Dermis microvascular lymphatic vessel endothelial cell (primary cell): ENCODE results near the gene TFDP1. TPM values are rescaled to one million over a fixed set of nuclear protein-coding genes. Genes with fewer than 3 reads are reported as not detected.
"Not testable (repeated sequence)": the region's sequence is repeated elsewhere in the genome, so short reads cannot be mapped to it uniquely, and the experiment has no call there.

Experiments
- DNase-seq, 2 donors: peaks; one replicate each; pipeline versions ENCODE4 v3.0.0 to v3.0.0-alpha.2; 2010; ENCODE audit warnings: low read depth in 2 of 2
- total RNA-seq: library from RNA; depleted of rRNA; stranded (reverse); fragments of >200 nt; gene quantifications from 2 replicates; pipeline ENCODE4 v1.2.1, GENCODE V29; 2014

TFDP1 gene
- total RNA-seq, 1 donor from 2014 or later = 48.0 TPM

- DNase-seq = no peak
These were observed 32.6 kb downstream of the TFDP1 start for GRCh38 chr13:113616991-113617749.

- no peak for DNase-seq
These were observed 33.4 kb downstream of the TFDP1 start for GRCh38 chr13:113617961-113618360.

- DNase-seq = no peak
These were observed 33.9 kb downstream of the TFDP1 start for GRCh38 chr13:113618455-113618854.

- no peak for DNase-seq
These were observed 35.7 kb downstream of the TFDP1 start for GRCh38 chr13:113620036-113620796.

- no peak for DNase-seq
These were observed 36.5 kb downstream of the TFDP1 start for GRCh38 chr13:113621046-113621445.

GRCh38 chr13:113621498-113621897 lies 36.9 kb downstream of the TFDP1 start:
- DNase-seq = peak in 1 of 2 donors; percentile 12

GRCh38 chr13:113621986-113622550 lies 37.5 kb downstream of the TFDP1 start:
- DNase-seq = not testable (repeated sequence)

- no peak for DNase-seq
These were observed 38.4 kb downstream of the TFDP1 start for GRCh38 chr13:113622791-113623490.

- no peak for DNase-seq
These were observed 39.1 kb downstream of the TFDP1 start for GRCh38 chr13:113623491-113624234.

- no peak for DNase-seq
These were observed 39.7 kb downstream of the TFDP1 start for GRCh38 chr13:113624235-113624587.

- DNase-seq = not testable (repeated sequence)
These were observed 40.2 kb downstream of the TFDP1 start for GRCh38 chr13:113624640-113625304.

GRCh38 chr13:113625965-113626721 lies 41.6 kb downstream of the TFDP1 start:
- peak in 1 of 2 donors; percentile 4 for DNase-seq

GRCh38 chr13:113627136-113627535 lies 42.6 kb downstream of the TFDP1 start:
- DNase-seq = no peak

GRCh38 chr13:113628291-113629270 lies 44.0 kb downstream of the TFDP1 start:
- DNase-seq = peak in 1 of 2 donors; percentile 24

- DNase-seq = no peak
These were observed 45.3 kb downstream of the TFDP1 start for GRCh38 chr13:113629866-113630265.

- DNase-seq = no peak
These were observed 45.7 kb downstream of the TFDP1 start for GRCh38 chr13:113630296-113630695.

GRCh38 chr13:113630804-113631203 lies 46.3 kb downstream of the TFDP1 start:
- DNase-seq = no peak

GRCh38 chr13:113631341-113632095 lies 47.0 kb downstream of the TFDP1 start:
- no peak for DNase-seq
